ENCODE results near the gene PLK1.
A peak's percentile ranks its signal among the peaks of the same experiment; 100 is the strongest.

PLK1 gene

DNA sequence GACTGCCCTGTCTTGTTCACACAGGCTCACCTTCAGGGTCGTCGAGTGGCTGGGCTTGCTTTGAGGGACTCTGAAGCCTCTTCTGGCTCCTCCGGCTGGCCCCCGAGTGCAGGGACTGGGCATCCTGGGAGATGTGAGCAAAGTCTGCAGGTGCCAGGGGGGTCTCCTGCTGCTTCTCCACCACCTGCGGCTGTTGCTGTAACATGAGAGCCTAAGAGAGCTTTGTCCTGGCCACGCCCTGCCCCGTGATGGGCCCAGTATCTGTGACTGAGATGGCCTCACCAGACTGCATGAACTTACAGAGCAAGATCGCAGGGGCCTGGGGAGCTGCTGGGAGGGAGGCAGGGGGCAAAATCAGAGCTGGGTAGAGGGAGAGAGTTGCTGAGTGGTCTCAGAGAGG lies 21.8 kb downstream of the PLK1 start:
- TF ChIP-seq SIN3A (IDR thresholded peaks at IDR 0.05; ENCODE audit: borderline replicate concordance, insufficient read depth, low read length) (no peak), TAF1 (IDR thresholded peaks at IDR 0.05; ENCODE audit: borderline replicate concordance, insufficient read depth, low read length) (no peak), FOXP2 (optimal IDR thresholded peaks at IDR 0.05; ENCODE audit: borderline replicate concordance, extremely low read depth, extremely low read length, insufficient read depth) (no peak), POLR2AphosphoS5 (IDR thresholded peaks at IDR 0.05; ENCODE audit: low read depth, low read length) (no peak)
- TF ChIP-seq, protein P1, sequence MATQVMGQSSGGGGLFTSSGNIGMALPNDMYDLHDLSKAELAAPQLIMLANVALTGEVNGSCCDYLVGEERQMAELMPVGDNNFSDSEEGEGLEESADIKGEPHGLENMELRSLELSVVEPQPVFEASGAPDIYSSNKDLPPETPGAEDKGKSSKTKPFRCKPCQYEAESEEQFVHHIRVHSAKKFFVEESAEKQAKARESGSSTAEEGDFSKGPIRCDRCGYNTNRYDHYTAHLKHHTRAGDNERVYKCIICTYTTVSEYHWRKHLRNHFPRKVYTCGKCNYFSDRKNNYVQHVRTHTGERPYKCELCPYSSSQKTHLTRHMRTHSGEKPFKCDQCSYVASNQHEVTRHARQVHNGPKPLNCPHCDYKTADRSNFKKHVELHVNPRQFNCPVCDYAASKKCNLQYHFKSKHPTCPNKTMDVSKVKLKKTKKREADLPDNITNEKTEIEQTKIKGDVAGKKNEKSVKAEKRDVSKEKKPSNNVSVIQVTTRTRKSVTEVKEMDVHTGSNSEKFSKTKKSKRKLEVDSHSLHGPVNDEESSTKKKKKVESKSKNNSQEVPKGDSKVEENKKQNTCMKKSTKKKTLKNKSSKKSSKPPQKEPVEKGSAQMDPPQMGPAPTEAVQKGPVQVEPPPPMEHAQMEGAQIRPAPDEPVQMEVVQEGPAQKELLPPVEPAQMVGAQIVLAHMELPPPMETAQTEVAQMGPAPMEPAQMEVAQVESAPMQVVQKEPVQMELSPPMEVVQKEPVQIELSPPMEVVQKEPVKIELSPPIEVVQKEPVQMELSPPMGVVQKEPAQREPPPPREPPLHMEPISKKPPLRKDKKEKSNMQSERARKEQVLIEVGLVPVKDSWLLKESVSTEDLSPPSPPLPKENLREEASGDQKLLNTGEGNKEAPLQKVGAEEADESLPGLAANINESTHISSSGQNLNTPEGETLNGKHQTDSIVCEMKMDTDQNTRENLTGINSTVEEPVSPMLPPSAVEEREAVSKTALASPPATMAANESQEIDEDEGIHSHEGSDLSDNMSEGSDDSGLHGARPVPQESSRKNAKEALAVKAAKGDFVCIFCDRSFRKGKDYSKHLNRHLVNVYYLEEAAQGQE (IDR thresholded peaks at IDR 0.05; ENCODE audit: insufficient read depth in 1 of 2, low read depth in 2 of 2, low read length in 2 of 2): no peak

- no peak for TF ChIP-seq SIN3A (IDR thresholded peaks at IDR 0.05; ENCODE audit: borderline replicate concordance, insufficient read depth, low read length)
- TF ChIP-seq, protein P1 (IDR thresholded peaks at IDR 0.05; ENCODE audit: insufficient read depth in 1 of 2, low read depth in 2 of 2, low read length in 2 of 2): peak in 1 of 2 experiments; percentile 74; a peak in 2 of 4 replicates
These were observed 22.4 kb downstream of the PLK1 start for GRCh38 chr16:23701045-23701444.

DNA sequence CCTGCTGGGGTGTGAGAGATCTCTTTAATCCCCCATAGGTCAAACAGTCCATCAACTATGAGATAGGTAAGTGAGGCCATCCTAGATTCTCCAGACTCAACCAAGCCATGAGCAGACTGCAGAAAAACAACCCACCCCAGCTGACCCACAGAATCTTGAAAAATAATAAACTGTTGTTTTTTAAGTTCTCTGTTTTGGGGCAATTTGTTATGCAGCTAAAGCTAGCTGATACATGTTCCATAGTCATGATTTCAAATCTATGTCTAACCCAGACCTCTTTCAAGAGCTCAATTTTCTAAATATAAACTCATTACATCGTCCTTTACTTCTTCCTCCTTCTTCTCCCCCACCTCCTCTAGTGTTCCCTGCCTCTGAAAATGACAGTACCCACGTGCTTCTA lies 24.3 kb downstream of the PLK1 start:
- no peak for TF ChIP-seq TAF1 (IDR thresholded peaks at IDR 0.05; ENCODE audit: borderline replicate concordance, insufficient read depth, low read length)
- TF ChIP-seq POLR2AphosphoS5 (IDR thresholded peaks at IDR 0.05; ENCODE audit: low read depth, low read length): no peak
- TF ChIP-seq FOXP2 (optimal IDR thresholded peaks at IDR 0.05; ENCODE audit: borderline replicate concordance, extremely low read depth, extremely low read length, insufficient read depth): no peak
- no peak for TF ChIP-seq SIN3A (IDR thresholded peaks at IDR 0.05; ENCODE audit: borderline replicate concordance, insufficient read depth, low read length)
- TF ChIP-seq, protein P1 (IDR thresholded peaks at IDR 0.05; ENCODE audit: insufficient read depth in 1 of 2, low read depth in 2 of 2, low read length in 2 of 2): no peak

GRCh38 chr16:23704772-23705516 lies 26.3 kb downstream of the PLK1 start:
- TF ChIP-seq, protein P1 (IDR thresholded peaks at IDR 0.05; ENCODE audit: insufficient read depth in 1 of 2, low read depth in 2 of 2, low read length in 2 of 2): no peak
- TF ChIP-seq POLR2AphosphoS5 (IDR thresholded peaks at IDR 0.05; ENCODE audit: low read depth, low read length) (no peak), SIN3A (IDR thresholded peaks at IDR 0.05; ENCODE audit: borderline replicate concordance, insufficient read depth, low read length) (no peak), FOXP2 (optimal IDR thresholded peaks at IDR 0.05; ENCODE audit: borderline replicate concordance, extremely low read depth, extremely low read length, insufficient read depth) (no peak), TAF1 (IDR thresholded peaks at IDR 0.05; ENCODE audit: borderline replicate concordance, insufficient read depth, low read length) (no peak)

- TF ChIP-seq TAF1 (IDR thresholded peaks at IDR 0.05; ENCODE audit: borderline replicate concordance, insufficient read depth, low read length) (no peak), POLR2AphosphoS5 (IDR thresholded peaks at IDR 0.05; ENCODE audit: low read depth, low read length) (no peak), FOXP2 (optimal IDR thresholded peaks at IDR 0.05; ENCODE audit: borderline replicate concordance, extremely low read depth, extremely low read length, insufficient read depth) (no peak), SIN3A (IDR thresholded peaks at IDR 0.05; ENCODE audit: borderline replicate concordance, insufficient read depth, low read length) (no peak)
- TF ChIP-seq, protein P1 (IDR thresholded peaks at IDR 0.05; ENCODE audit: insufficient read depth in 1 of 2, low read depth in 2 of 2, low read length in 2 of 2): no peak
These were observed 26.8 kb downstream of the PLK1 start for GRCh38 chr16:23705517-23705902.

Measured in PFSK-1 (cell line).